ENCODE measurements around the gene TOMM7.

The TOMM7 gene

DNA sequence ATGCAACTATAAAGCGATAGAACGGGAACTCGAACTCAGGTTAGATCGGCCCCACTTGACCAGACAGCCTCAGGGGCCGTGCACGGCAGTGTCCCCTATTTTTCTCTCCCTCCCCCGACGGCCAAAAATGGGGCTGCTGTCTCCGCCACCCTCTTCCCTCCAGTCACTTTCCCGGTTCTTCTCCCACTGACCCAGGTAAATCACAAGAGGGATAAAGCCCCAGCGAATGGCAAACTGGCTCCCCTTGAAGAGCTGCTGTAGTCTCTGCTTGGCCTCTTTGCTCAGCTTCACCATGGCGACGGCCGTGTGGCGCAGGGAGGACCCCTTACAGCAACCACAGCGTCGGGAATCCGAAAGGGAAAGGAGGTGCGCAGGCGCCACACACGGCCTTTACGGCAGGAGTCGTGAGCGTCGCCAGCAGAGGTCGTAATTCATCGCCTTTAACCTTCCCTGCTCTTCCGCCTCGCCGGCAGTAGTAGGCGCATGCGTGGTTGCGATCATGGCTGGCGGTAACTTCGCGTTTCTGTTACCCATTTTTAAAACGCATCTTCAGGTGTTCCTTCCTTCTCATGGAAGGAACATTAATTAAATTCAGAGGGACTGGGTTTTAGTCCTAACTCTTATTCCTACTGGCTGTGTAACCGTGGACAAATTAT, at the start of gene TOMM7:
Gene TOMM7 (minus strand): TSS at position 364 of the 656 bp plus-strand sequence. CDS start 70 bp downstream, at position 294.
- DNase-seq (ENCODE audit: low spot score), result peak; percentile 97

DNA sequence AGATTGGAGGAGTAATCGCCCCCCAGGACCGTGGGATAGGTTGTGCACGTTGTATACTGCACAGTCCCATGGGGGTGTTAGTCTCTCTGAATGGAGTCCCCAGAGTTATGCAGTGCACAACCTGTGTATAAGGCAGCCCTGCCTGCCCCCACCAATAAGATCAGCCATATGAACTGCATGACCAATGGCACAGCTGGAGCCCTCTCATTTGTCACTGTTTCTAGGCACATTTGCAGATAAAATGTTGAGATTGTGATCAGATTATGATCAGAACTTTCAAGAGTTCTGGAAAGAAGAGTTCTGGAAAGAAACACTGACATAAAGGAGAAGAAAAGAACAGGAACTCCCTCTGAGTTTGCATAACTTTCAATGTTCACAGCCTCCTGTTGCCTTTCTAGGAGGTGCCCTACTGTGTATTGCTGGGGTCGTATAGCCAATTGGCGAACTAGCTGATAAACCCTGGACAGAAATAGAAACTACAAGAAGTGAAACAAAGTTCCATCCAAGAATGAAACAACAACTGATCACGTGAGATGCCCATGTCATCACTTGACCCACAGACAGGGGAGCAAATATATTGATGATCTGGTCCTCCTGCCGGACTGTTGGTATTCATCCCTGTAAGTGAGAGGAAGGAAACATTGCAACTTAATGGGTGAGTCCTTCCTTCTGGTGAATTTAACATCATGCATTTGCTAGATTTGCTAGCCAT, 49.6 kb upstream of the TOMM7 start:
- no peak for DNase-seq (ENCODE audit: low spot score)

DNA sequence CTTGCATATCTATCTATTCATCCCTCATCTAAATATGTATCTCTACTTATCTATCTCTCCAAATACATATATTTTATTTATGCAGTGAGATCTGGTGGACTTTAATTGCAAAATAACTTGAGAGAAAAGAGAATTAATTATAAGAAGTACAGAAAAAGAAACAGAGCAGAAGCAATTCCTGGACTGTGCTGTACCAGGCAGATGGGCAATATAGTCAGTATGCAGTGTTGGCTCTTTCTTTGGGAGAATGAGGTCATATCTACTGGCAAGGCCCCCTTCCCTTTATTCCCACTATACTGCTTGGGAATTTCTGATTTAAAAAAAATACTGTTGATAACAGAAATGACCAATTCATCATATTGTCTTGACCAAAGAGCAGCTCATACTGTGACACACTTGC, 49.0 kb upstream of the TOMM7 start:
- no peak for DNase-seq (ENCODE audit: low spot score)

DNA sequence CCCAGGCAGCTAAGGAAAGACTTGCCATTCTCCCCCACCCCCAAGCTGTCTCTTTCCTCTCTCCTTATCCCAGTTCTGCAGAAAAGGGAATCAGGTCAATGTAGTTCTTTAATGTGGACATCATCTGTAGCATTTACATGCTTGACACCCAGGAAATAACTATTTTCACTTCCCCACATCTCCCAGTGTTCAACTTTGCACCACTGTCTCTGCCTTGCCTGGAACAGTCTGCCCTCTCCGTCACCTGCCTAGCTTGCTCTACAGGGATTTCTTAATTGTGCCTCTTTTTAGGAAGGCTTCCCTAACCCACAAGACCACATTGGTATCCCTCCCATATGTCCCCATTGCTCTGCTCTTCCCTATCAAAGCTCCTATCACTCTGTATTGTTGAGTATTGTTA, 45.9 kb upstream of the TOMM7 start:
- no peak for DNase-seq (ENCODE audit: low spot score)

DNA sequence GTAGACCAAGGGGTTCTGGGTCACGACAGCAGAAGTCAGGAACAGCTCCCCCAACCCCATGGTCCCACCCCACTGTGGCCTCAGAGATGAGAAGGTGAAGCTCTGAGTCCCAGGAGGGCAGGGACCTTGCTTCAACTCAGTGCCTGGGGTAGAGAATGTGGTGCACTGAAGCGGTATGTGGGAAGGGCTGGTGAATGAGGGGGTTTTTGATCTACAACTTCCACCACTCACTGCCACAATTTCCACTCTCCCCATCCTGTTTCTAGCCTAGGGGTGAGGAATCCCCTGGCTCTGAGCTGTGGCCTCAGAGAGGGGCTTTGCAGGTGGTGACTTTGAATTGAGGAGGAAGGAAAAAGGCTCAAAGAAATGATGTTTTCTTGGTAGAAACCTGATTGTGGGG, 44.9 kb upstream of the TOMM7 start:
- DNase-seq (ENCODE audit: low spot score), result no peak

DNA sequence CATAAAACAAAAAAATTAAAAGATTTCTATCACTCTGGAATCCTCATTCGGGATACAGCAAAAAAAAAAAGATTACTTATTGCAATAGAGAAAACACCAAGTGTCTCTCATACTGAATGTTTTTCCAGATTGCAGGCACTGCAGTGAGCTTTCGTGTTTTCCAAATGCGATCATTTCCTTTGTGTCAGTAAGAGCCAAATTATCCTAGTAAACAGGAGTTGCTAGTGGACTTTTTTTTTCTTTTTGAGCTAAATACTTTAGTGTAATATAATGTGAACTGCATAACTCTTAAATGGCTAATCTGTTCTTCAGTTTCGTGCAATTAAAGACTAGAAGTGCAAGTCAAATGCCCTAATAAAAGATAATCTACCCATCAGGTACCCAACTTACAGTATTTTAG, 44.4 kb upstream of the TOMM7 start:
- no peak for DNase-seq (ENCODE audit: low spot score)

DNA sequence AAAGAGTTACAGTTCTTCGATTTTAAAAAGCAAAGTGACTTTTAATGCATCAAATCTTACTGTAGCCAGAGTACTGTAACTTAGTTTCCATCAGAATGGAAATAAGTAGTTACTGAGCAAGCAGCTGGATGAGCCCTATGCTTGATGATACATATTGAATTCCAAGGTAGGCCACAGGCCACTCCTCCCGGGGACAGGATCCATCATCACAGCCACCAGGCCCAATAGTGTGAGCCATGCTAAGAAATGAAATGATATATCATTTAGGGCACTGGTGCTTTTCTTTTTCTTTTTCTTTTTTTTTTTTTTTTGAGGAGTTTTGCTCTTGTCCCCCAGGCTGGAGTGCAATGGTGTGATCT, 42.9 kb upstream of the TOMM7 start:
- no peak for DNase-seq (ENCODE audit: low spot score)

DNA sequence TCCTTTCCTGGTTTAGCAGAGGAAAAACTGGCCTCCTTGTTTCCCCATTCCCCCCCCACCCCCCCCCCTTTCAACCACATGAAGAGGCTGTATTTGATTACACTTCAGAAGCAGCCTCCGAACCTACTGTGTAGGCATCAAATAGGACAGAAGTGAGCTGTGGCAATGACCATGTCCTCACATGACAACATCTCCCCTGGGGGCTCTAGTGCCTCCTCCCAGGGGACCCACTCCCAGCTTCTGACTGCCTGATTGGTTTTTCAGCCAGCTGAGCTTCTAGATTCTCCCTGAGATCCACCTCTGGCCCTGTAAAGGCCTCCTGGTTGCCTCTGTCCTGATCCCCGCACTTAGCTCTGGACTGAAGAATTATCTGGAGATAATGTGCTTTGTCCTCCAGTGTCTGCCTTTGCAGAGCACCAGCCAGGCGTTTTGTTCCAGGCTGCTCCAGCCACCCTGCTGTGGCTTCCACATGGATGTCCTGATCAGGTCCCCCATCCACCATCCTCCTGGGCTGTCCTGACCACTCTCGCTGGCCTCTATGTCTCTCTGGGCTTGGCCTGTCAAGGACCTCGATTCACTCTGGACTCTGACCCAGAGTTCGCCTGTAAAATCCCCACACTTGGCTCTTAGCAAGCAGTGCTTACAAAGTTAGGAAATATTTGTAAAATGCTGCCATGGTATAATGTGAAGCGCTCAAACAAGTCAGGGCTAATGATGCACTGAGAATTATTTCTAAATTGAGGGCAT, 42.4 kb upstream of the TOMM7 start:
- no peak for DNase-seq (ENCODE audit: low spot score)

DNA sequence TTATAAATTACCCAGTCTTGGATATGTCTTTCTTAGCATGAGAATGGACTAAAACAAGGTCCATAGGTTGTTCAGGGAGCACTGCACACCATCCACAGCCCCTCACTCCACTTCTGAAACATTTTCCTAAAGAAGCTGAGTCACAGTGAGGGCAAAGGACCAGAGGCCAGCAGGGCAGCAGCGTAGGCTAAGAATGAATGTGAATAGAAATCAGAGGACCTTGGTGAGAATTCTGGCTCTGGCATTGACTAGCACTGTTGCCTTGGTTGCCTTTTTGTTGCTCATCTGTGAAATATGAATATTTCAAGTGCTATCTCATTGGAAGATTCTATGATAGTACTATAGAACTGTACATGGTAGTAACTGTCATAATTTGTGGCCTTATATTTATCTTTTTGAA, 41.7 kb upstream of the TOMM7 start:
- no peak for DNase-seq (ENCODE audit: low spot score)

DNA sequence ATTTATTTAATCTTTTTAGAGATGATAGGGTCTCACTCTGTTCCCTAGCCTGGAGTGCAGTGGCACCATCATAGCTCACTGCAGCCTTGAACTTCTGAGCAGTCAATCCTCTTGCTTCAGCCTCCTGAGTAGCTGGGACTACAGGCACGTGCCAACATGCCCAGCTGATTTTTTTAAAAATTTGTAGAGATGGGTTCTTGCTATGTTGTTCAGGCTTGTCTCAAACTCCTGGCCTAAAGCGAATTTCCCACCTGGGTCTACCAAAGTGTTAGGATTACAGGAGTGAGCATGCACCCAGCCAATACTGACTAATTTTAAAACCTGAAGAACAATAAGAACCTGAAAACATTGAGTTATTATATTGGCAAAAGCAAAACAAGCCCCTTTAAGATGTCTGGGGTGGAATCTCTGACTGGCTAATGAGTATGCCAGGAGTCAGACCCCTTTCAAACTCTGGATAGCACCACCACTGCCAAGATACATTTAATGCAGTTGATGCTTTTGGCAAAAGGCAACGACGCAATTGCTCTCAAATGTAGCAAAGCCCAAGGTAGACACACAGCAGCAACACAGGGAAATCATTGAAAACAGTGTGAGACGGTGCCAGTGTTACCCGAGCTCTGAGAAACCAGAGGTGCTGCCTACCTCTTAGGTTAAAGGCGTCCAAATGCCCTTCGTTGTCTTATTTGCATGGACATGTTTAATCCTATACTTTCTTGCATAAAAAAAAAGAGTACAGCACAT, 40.7 kb upstream of the TOMM7 start:
- DNase-seq (ENCODE audit: low spot score), result no peak

DNA sequence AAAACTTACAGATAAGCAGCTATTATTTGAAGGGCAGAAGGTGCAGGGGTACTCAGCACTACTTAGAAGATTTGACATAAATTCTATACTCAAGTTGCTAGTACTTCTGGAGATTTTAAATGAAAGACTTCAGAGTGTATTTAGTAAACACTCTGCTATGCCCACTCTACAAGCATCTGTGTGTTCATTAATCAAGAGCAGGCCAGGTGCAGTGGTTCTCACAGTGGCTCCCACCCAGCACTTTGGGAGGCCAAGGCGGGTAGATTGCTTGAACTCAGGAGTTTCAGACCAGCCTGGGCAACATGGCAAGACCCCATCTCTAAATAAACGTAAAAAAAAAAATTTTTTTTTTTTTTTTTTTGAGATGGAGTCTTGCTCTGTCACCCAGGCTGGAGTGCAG, 38.9 kb upstream of the TOMM7 start:
- no peak for DNase-seq (ENCODE audit: low spot score)

DNA sequence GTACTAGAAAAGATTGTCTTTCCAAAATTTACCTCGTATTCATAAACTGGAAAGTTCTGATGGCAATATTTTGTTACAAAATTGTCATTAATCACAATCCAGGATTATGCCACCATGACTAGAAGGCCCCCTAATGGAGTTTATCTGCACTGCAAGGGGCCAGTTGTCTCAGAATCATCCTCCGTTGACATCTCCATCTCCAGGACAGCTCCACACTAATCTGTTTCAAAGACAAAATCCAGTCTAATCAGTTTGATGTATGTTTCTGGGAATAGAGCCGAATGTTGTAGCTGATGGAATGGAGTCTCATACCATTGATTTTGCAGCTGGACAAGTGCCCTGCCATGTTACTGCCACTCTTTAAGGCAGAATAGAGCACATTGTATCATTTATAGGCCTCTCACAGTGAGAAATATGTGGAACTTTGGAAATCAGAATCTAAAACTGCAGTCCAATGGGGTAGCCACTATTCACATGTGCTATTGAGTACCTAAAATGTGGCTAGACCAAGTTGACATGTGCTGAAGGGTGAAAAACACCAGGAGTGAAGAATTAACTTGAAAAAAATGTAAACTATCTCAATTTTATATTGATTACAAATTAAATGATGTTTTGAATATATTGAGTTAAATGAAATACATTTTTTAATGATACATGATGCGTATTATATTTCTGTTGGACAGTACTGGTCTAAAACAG, 38.3 kb upstream of the TOMM7 start:
- no peak for DNase-seq (ENCODE audit: low spot score)

DNA sequence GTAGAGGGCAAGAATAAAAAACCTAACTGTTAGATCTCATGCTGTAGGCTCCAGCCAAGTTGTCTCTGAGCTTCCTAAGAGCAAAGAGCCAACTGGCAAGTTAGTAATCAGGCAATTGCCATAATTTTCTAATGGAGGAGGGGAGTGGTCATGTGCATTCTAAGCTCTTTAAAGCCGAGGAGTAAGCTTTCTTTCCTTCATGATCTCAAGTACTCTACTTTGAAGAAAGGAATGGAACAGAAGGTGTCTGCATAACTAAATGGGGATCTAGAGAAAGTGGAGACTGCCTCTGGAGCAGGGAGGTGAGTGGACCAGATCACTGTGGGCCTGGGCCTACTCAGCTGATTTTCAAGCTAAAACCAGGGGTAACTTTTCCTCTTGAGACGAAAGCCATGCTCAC, 37.7 kb upstream of the TOMM7 start:
- DNase-seq (ENCODE audit: low spot score), result no peak

DNA sequence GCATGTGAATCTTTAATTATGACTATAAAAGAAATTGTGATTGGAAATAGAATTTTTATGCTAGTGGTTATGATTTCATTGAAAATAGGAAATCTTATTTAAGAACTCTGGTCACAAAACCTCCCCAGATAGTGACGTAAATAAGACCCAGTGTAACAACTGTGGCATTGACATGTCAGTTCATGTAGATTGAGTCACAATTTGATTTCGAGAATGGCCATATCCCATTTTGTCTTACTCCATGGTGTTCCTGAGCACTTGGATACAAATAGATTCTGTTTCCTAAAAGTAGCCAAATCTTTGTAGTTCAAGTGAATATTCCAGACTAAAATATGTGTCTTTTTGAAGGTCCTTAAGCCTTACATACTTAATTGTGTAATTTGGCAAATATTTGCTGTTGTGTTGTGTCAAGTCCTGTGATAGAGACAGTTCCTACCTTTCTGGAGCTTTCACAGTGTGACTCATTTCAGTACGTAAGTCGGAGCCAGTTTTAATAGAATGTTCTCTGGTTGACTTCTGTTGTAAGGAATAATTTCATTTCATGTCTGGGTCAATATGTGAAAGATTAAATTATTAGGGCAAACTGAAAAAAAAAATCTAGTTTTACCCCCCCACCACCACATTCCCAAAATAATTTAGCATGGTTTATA, 37.1 kb upstream of the TOMM7 start:
- no peak for DNase-seq (ENCODE audit: low spot score)

DNA sequence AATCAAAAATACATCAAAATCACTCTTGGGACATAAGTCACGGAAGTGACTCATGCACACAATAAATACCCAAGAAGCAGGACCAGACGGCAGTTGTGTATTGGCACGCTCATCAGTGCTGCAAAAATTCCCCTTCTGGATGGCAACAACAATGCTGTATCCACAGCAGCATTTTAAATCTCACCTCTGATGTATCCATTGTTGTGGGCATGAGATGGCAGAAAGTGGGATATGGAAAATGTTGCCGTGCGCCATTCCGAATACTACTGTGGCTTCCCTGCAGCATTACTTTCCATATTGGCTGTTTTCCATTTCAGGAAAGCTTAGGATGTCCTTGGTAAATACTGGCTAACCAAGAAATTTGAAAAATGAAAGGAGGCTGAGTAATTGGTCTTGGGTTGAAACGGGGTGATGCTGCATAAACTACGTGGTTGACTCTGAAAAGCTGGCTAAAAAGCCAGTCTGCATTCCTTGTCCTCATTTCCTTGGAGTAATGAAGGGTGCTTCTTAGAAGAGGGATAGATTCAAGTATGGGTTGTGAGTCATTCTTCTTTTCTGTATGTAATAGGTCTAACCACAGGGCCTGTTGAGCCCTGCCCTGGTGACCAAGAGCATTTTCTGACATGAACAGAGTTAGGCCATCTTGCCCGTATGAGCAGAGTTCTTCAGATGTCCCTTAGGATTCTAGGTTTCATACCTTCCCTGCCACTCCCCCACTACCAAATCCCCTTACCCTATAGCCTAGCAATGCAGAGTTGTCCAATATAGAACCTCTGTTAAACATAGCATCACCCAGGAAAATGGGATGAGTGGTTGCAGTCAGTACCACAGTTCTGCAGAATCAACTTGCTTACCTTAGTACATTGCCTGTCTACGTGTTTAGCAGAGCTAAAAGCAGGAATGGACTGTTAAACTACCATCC, 36.3 kb upstream of the TOMM7 start:
- DNase-seq (ENCODE audit: low spot score), result peak; percentile 94

DNA sequence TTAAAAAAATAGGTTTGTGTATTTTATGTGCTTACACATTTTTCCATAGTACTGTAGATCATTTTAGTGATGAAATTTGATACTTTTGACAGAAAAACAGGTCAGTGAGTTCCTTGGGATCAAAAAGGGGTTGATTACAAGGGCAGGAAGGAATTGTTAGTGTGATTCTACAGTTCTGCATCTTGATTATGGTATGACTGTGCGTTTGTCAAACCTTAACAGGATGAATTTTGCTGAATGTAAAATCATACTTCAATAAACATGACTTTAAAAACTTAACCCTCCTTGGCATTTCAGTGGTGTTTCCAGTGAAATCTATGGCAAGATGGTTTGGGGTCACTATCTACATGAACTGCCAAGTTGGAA, 35.6 kb upstream of the TOMM7 start:
- no peak for DNase-seq (ENCODE audit: low spot score)

DNA sequence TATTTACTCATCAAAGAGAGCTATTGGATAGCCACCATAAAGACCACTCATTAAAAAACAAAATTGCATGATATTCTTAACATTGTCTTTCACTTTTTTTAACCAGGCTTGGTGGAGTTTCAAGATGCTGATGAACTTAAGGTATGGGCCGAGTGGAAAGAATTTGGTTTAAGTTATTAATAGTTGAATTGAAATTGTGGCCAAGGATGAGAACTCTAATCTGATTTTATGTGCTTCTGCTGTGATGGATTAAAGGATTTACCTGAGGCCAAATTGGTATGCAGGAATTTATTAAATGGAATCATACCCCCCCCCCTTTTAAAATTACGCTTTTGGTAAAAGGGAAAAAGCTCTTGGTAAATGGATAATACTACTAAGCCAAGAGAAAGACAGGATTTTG, 33.8 kb upstream of the TOMM7 start:
- no peak for DNase-seq (ENCODE audit: low spot score)

DNA sequence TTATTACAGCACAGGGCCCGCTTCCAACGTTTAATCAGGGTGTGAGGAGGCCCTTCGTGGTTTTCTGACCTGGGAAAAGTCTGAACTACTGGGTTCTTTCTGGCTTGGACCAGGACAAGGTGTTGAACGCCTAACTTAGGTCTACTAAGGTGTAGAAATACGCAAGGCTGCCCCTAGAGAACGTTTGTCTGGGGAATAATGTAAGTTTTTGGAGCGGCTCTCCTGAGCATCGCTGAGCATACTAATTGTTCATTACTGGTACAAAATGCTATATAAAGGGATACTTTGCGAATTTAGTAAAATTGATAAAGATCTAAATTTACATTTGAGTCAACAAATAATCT, 32.4 kb upstream of the TOMM7 start:
- DNase-seq (ENCODE audit: low spot score), result no peak

DNA sequence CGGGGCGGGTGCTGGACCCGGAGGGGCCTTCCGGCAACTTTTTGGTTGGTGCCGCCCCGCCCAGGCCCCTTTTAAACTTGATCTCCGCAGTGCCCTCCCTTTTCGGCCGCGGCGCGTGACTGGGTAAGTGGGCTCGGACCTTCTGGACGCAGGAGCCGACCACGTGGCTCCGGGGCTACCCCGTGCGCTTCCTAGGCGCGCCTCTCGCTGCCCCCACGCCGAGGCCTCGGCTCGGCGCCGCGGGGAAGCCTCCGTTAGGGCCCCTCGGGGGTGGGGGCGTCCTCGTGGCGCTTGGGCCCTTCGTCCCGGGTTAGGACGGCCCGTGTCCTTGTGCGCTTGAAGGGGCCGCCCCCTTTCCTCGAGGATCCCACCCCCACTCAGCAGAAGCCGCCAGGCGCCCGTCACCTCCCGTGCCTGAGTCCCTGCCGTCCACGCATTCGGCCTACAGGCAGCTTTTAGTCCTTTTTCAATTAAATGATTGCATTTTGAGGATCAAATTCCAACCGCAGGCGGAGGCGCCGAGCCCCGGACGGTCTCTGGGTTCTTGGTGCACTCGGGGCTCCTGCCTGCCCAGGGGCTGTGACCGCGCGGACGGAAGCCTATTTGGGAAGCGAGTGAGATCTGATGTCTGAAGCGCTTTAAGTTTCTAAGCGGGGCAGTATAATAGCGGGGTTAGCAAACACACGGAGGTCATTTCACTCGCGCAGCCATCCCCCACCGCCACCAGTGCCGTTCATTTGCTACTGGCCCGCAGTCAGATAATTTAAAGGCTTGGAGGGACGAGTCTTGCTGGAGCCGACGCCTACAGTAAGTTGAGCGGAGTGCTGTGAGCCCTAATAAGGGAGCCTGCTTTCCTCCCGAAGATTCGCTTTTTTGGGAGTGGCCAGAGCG, 31.8 kb upstream of the TOMM7 start:
- DNase-seq (ENCODE audit: low spot score), result peak; percentile 87

Measured in kidney tubule cell (primary cell).